Activated T-cell treated with anti-CD3 and anti-CD28 coated beads, Interleukin-2, amount 50 U/mL, for 24 hours (primary cell): ENCODE data around the gene FTO.

Experiments used
- DNase-seq: peaks from one replicate; pipeline ENCODE4 v3.0.0-alpha.2; 2020
- H3K27ac Mint-ChIP-seq: 2 replicates; pipeline ENCODE4 v1.8.0; 2020; ENCODE audit warnings: mild to moderate bottlenecking, mixed read lengths
- H3K27me3 Mint-ChIP-seq: 2 replicates; pipeline ENCODE4 v1.8.0; 2020; ENCODE audit warnings: mixed read lengths
- H3K36me3 Mint-ChIP-seq: 2 replicates; pipeline ENCODE4 v1.8.0; 2020; ENCODE audit warnings: low read depth, mixed read lengths
- H3K4me1 Mint-ChIP-seq: 2 replicates; pipeline ENCODE4 v1.8.0; 2020; ENCODE audit warnings: low read depth, mixed read lengths
- H3K4me3 Mint-ChIP-seq: 2 replicates; pipeline ENCODE4 v1.8.0; 2020; ENCODE audit warnings: mild to moderate bottlenecking, moderate library complexity, mixed read lengths
- H3K9me3 Mint-ChIP-seq: 2 replicates; pipeline ENCODE4 v1.8.0; 2020; ENCODE audit warnings: mixed read lengths

Gene FTO

DNA sequence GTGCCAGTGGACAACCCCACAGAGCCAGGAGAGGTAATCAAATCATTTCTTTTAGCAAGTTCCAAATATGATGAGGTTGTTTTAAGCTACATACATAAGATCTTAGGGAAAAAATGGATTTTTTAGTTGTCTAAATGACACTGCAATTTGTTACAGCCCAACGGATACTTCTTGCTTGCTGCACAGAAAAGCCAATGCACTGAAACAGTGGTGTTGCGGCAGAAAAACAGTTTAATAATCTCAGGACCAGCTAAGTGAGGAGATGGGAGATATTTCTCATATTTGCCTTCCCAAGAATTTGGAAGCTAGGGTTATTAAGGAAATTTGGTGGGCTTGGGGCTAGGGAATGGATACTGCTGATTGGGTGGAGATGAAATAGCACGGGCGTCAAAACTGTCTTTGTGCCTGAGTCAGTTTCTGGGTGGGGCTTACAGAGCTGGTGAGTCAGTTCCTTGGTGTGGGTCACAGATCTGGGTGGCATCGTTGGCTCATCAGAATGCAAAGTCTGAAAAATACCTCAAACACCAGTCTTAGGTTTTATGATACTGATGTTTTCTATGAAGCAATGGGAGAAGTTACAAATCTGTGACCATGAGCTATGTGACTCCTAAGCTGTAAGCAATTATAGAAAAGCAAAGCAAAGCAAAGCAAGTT is 327.3 kb downstream of the FTO start:
- no peak for DNase-seq
- Mint-ChIP-seq H3K36me3 (peaks cover 64% of the 10 kb centered on the region), H3K27ac (no peak overlapping the region), H3K27me3 (no peaks in the 10 kb centered on the region), H3K9me3 (peaks cover 14% of the 10 kb centered on the region), H3K4me1 (peaks cover 2% of the 10 kb centered on the region), H3K4me3 (no peak overlapping the region)

DNA sequence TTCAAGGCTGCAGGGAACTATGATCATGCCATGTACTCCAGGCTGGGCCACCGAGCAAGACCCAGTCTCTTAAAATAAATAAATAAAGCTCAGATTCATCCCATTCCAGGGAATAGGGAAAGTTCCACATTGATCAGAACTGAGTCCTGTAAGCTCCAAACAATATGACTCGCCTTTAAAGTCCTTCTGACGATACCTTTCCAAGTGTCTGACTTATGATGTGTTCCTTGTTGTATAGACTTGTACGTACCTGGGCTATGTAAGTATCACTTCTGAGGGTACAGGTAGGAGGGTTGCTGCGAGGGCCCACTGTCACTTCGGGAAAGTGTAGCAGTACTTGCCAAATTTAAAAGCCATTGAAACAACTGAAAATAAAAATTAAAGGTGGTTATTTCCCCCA is 329.8 kb downstream of the FTO start:
- Mint-ChIP-seq H3K27ac (no peak overlapping the region), H3K4me3 (no peak overlapping the region), H3K27me3 (no peaks in the 10 kb centered on the region), H3K36me3 (peaks cover 59% of the 10 kb centered on the region), H3K9me3 (peaks cover 12% of the 10 kb centered on the region), H3K4me1 (peaks cover 2% of the 10 kb centered on the region)
- no peak for DNase-seq

DNA sequence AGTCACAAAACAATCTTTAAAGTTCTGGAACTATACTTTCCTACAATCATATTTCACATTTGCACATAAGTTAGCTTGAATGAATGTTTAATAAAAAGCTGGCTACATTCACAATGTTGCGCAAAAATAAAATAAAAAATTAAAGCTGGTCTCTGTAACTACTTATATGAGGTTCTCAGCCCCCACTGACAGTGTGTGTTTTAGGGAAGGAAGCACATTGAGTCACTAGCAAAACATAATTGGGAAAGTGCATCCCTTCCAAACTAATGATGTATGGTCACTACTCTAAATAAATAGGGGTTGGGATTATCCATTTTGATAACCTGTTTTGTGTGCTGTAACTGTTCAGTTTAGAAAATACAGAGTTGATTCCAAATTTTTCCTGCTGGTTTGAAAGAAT is 330.7 kb downstream of the FTO start:
- no peaks in the 10 kb centered on the region for H3K27me3 Mint-ChIP-seq
- peaks cover 12% of the 10 kb centered on the region for H3K9me3 Mint-ChIP-seq
- peaks cover 62% of the 10 kb centered on the region for H3K36me3 Mint-ChIP-seq
- H3K4me1 Mint-ChIP-seq: peaks cover 2% of the 10 kb centered on the region
- H3K27ac Mint-ChIP-seq: no peak overlapping the region
- no peak overlapping the region for H3K4me3 Mint-ChIP-seq
- DNase-seq: no peak

DNA sequence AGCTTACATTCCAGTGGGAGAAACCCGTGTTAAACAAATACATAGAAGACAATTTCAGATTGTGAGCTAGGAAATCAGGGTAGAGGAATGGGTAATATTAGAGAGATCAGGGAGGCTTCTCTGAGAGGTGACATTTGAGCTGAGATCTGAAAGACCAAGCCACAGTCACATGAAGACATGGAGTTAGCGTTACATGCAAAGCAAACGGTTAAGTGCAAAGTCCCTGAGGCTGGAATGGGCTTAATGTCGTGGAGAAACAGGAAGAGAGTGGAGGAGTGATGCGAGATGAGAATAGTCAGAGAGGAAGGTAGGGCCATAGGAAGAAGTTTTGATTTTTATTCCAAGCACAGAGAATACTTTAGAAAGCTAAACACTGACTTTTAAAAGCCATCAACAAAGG is 336.5 kb downstream of the FTO start:
- Mint-ChIP-seq H3K9me3 (peaks cover 14% of the 10 kb centered on the region), H3K27me3 (no peaks in the 10 kb centered on the region), H3K4me1 (no peaks in the 10 kb centered on the region), H3K27ac (no peak overlapping the region), H3K4me3 (no peak overlapping the region), H3K36me3 (peaks cover 47% of the 10 kb centered on the region)
- DNase-seq: no peak

DNA sequence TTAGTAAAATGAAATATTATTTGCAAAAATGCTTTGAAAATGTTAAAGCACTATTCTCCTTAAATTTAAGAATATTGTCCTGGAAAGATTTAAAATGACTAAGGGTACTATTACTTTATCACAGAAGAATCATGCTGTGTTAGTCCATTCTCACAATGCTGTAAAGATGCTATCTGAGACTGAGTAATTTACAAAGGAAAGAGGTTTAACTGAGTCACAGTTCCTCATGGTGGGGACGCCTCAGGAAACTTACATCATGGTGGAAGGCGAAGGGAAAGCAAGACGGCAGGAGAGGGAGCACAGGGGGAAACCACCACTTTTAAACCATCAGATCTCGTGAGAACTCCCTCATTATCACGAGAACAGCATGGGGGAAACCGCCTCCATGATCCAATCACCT is 337.0 kb downstream of the FTO start:
- Mint-ChIP-seq H3K27me3 (no peaks in the 10 kb centered on the region), H3K4me1 (no peaks in the 10 kb centered on the region), H3K27ac (no peak overlapping the region), H3K36me3 (peaks cover 43% of the 10 kb centered on the region), H3K4me3 (no peak overlapping the region), H3K9me3 (peaks cover 14% of the 10 kb centered on the region)
- DNase-seq: no peak

DNA sequence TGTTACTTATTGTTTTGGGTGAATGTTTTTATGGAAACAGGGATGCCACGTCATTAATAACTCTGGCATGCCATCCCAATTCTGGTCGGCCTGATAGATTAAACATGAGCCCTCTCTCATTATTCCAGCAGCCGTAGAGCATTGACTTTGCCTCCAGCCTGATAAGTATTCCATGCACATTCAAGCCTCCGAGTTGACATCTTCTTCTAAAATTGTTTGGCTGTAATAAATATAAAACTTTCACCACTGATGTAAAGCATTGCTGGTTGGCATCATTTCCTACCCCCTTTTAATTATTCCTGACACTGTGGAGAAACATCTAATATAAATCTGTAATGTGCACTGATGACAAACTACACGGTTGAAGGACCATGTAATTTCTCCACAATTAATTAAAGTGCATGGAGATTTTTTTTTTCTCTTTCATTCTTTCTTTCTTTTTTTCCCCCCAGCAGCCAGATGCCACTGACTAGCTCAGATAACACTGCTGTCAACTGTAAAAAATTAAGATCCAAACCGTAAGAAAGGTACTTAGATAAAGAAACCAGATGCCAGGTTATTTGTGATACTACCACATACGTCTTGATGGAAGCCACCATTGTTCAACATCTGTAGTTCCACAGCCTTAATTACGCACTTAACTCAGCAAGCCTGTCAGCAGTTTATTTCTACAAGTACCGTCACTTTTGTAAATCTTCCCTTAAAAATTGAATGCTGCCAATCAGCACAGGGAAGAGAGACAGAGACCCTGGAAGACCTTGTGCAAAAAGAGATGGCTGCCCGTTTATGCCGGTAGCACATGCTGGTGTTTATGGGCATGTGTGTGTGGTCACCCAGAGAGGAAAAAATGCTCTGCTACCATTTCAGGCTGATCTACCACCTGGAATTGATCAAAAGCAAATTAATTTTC is 344.9 kb downstream of the FTO start:
- H3K9me3 Mint-ChIP-seq: no peaks in the 10 kb centered on the region
- no peaks in the 10 kb centered on the region for H3K36me3 Mint-ChIP-seq
- no peak overlapping the region for H3K4me3 Mint-ChIP-seq
- no peak for DNase-seq
- no peak overlapping the region for H3K27ac Mint-ChIP-seq
- H3K27me3 Mint-ChIP-seq: no peaks in the 10 kb centered on the region
- H3K4me1 Mint-ChIP-seq: peaks cover 2% of the 10 kb centered on the region

DNA sequence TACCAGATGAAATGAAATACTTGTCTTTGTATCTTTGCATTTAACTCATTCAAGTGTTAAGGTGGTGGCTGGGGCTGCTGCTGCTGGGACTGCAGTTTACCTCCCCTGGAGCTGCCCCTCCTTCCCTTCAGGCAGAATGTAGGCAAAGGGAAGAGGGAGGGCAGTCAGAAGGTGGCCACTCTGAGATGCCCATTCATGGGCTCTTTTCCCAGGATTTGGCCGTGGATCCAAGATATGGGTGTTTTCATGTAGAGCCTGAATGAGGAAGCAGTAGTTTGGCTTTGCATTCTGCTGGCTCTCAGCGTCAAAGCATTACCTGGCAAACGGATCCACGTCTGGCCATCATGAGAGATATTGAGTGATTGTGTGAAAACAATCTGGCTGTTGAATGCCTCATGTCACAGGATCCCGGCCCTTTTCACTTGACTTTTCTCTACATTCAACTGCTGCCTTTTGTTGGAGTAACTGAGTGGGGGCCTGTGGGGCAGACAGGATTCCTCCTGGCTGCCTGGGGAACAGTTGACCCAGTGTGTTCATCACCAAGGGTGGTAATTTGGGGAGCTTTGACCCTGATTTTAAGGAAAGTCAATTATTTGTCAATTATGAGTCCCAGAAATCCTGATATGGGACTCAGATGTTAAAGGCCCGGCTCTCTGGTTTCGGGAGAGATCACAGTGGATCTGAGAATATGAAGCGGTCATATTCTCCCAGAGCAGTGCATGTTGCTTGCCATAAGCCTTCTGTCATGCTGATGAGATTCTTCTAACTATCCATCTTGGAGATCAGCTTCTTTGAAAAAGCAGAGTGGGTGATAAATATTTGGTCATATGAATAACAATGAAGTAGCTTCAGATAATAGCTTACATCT is 345.9 kb downstream of the FTO start:
- DNase-seq: no peak
- H3K9me3 Mint-ChIP-seq: no peaks in the 10 kb centered on the region
- no peaks in the 10 kb centered on the region for H3K27me3 Mint-ChIP-seq
- peaks cover 2% of the 10 kb centered on the region for H3K4me1 Mint-ChIP-seq
- H3K36me3 Mint-ChIP-seq: no peaks in the 10 kb centered on the region
- no peak overlapping the region for H3K27ac Mint-ChIP-seq
- H3K4me3 Mint-ChIP-seq: no peak overlapping the region

DNA sequence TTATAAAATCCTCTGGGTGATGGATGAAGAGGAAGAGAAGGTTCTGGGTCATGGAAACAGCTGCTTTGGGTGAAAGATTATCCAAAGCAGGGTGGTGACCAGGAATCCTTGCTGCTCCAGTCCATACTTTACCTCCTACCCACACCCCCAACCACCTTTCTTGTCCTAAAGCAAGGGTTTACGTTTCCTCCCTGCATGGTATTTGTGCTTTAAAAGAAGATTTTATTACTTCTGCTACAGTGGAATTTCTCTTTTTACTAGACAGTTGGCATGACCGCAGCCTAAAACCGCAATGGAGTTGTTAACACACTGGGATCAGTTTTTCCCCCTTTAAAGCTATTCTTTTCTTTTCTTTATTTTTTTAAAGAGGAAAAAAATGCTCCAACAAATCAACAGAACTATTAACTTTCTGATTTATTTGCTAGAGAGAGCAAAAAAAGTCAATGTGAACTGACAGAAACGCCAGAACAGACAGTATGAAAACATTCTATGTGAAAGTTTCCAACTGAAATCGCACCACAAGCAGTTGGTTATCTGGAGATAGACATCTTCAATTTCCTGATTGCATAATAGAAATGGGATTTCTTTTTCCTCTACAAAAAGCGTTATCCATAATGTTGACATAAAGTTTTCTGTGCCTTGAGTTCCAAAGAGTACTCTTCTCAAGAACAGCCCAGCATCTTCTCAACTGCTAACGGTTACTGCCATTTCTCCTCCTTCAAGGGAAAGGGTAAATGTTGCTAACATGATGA is 346.7 kb downstream of the FTO start:
- no peaks in the 10 kb centered on the region for H3K27me3 Mint-ChIP-seq
- no peak for DNase-seq
- no peaks in the 10 kb centered on the region for H3K9me3 Mint-ChIP-seq
- no peak overlapping the region for H3K27ac Mint-ChIP-seq
- H3K4me3 Mint-ChIP-seq: no peak overlapping the region
- H3K4me1 Mint-ChIP-seq: peaks cover 2% of the 10 kb centered on the region
- H3K36me3 Mint-ChIP-seq: no peaks in the 10 kb centered on the region

DNA sequence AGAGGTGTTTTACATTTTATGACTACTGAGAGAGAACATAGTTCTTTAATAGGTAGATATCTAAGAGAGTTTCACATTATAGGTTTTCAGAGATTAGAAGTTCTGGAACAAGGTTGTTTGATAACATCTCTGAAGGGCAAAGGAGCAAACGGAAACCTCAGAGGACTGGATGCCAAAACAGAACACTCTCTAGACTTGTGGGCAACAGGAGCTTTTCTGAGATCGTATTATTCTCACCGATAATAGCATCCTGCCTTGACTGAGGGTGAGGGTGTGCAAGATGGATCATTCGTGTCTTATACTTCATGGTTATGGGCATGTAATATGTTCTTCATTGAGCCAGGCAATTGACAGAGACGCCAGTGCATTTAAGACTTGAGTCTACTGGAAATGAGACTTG is 347.9 kb downstream of the FTO start:
- Mint-ChIP-seq H3K27me3 (no peaks in the 10 kb centered on the region), H3K27ac (no peak overlapping the region), H3K4me1 (peaks cover 2% of the 10 kb centered on the region), H3K4me3 (no peak overlapping the region), H3K36me3 (no peaks in the 10 kb centered on the region), H3K9me3 (no peaks in the 10 kb centered on the region)
- DNase-seq: no peak

DNA sequence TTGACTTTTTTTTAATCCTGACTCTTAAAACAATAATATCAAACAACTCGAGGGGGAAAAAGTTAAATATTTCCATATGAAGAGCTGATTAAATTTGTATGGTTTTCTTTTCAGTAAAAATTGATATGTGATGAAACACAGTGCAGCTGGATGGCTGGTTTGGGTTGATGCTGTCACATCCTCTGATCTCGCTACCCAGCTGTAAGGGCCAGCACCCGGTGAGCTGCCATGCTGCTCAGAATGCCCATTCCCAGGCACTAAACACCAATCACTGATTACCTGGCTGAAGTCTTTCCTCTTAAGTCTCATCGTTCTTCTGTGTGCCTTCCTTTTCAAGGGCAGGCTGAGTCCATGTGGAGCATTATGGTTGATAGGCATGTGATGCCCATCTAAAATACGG is 348.3 kb downstream of the FTO start:
- DNase-seq: no peak
- Mint-ChIP-seq H3K4me3 (no peak overlapping the region), H3K27ac (no peak overlapping the region)

DNA sequence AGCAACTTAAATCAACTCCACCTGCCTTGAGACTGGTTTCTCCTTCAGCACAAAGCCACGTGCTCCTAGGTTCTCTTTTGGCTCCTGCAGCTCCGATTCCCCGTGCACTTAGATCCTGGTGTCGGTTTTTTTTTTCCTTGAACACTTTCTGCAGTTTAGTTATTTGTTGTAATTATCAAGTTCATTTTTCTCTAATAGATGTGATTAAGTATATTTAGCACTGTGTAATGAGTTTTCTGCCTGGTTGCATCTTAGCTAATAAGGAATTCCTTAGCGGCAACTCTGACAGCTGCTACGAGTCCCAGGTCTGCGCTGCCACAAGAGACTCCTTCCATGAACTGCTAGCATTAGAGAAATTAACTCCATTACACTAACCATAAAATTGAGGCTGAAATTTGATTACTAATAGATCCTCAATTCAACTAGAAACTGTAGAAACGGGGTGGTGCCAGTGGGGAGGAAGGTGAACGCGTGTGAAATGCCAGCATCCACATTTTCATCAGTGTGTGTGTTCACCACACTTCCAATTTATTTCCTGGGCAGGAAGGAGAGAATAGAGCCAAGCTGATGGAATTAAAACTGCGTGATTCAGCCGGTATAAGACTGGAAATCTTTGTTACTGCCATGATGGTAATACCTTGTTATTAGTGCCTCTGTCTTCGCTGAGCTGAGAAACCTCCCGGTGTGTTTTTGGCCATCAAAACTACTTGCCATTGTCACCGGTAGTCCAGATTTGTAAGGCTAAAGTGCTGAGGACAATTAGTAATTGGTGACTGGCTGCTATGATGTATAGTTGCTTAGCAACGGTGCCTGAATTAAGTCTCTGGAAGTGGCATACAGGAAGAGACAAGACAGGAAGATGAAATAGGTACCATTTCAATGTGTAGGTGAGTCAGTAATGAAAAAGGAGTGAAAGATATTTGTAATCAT is 350.2 kb downstream of the FTO start:
- Mint-ChIP-seq H3K4me3 (no peak overlapping the region), H3K27me3 (no peaks in the 10 kb centered on the region), H3K36me3 (peaks cover 5% of the 10 kb centered on the region), H3K4me1 (peaks cover 2% of the 10 kb centered on the region), H3K9me3 (no peaks in the 10 kb centered on the region), H3K27ac (no peak overlapping the region)
- no peak for DNase-seq

More for the DNA sequence above, 348.3 kb downstream of the FTO start:
- Mint-ChIP-seq H3K36me3 (peaks cover 3% of the 10 kb centered on the region), H3K9me3 (no peaks in the 10 kb centered on the region), H3K27me3 (no peaks in the 10 kb centered on the region), H3K4me1 (peaks cover 2% of the 10 kb centered on the region)

DNA sequence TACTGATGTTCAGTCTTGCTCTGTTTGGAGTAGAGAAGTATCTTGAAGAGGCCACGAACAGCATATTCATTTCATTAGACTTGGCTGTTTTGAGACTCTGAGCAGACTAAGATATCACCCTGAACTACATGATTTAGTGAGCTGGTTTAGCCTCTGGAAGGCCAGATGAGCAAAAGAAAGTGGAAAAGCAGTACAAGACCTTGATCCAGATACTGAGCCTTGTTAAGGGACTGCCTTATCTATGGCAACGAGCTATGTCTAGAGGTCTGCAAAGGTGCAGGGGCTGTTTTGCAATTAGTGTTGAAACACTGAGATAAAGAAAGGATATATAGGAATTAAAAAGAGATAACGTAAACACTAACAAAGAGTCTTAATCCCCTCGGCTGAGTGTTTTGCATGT is 351.2 kb downstream of the FTO start:
- no peaks in the 10 kb centered on the region for H3K9me3 Mint-ChIP-seq

DNA sequence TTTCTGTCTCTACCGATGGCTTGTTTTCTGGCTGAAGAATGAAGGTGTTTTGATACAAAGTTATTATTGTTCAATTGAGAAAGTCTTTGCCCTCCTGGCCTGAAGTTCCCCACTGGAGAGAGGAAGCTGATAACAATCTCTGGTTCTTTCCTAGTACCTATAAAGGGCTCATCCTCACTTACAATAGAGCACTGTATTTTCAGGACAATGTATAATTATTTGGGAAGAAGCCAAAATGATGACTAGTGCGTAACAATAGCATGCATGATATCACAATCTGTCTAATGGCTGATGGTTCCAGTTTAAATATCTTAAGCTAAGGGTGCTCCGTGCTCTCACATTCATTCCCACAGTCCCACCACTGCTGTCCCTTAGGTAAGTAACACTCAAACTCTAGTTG is 351.9 kb downstream of the FTO start:
- H3K36me3 Mint-ChIP-seq: peaks cover 5% of the 10 kb centered on the region
- H3K27ac Mint-ChIP-seq: no peak overlapping the region
- no peak for DNase-seq
- H3K4me3 Mint-ChIP-seq: no peak overlapping the region
- H3K4me1 Mint-ChIP-seq: no peaks in the 10 kb centered on the region
- H3K9me3 Mint-ChIP-seq: no peaks in the 10 kb centered on the region
- no peaks in the 10 kb centered on the region for H3K27me3 Mint-ChIP-seq

More for the DNA sequence above, 351.2 kb downstream of the FTO start:
- Mint-ChIP-seq H3K27me3 (no peaks in the 10 kb centered on the region), H3K4me3 (no peak overlapping the region), H3K36me3 (peaks cover 5% of the 10 kb centered on the region), H3K4me1 (no peaks in the 10 kb centered on the region), H3K27ac (no peak overlapping the region)
- no peak for DNase-seq
